ENCODE results near the gene SPTBN2. TPM values are rescaled to one million over a fixed set of nuclear protein-coding genes. Genes with fewer than 3 reads are reported as not detected.

Gene SPTBN2
- total and polyA plus RNA-seq, 2 of the 8 experiments (the other 6 are each of a cell fraction or from before 2014, with no cell fraction given): 19.1 to 69.0 TPM

DNA sequence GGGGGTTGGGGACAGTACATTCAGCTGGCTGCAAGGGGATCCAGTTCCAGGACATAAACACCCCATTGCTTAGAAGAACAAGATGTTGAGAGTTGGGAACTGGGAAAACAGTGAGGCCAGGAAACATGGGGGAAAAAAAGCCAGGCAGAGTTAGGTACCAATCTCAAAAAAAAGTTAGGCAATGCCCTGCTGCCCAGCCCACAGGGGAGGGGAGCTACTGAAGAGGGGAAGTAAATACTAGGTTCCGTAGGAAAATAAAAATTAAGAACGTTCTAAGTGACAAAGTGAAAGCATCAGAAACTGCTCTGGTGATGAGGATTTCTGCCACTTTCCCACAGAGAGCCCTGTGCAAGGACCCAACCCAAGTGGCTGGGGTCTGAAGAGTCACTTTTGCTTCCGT, 12.0 kb downstream of the SPTBN2 start:
- Histone ChIP-seq H3K4me3 (ENCODE audit: extremely low read depth in 1 of 4, insufficient read depth in 2 of 4, low read depth in 3 of 4, low read length in 4 of 4) (no peak overlapping the region), H2AK5ac (ENCODE audit: low read depth, low read length) (no peak overlapping the region), H4K91ac (replicated peaks; ENCODE audit: insufficient read length, low read length) (no peak overlapping the region), H3K56ac (replicated peaks; ENCODE audit: insufficient read length, low read depth, low read length) (no peak overlapping the region), H4K5ac (ENCODE audit: insufficient read length, low read depth, low read length) (no peak overlapping the region), H3K79me1 (ENCODE audit: low read depth, low read length) (peaks cover 12% of the 10 kb centered on the region), H2BK20ac (ENCODE audit: low read length) (no peak overlapping the region), H2BK120ac (replicated peaks; ENCODE audit: low read depth, low read length) (no peak overlapping the region), H3K18ac (ENCODE audit: extremely low read depth, low read length) (no peak overlapping the region), H3K79me2 (ENCODE audit: control insufficient read depth in 1 of 2, insufficient read depth in 2 of 2, low read length in 2 of 2) (peaks cover 0 to 9% of the 10 kb centered on the region in 2 experiments; a peak in 1 of 4 replicates), H2AFZ (ENCODE audit: low read length) (no peak overlapping the region), H3K36me3 (ENCODE audit: control insufficient read depth in 2 of 4, insufficient read depth in 4 of 4, low read length in 3 of 4) (peaks cover 10 to 40% (median 35%) of the 10 kb centered on the region in 4 experiments), H2BK15ac (ENCODE audit: low read length) (no peak overlapping the region), H3K14ac (ENCODE audit: insufficient read length) (no peak overlapping the region), H3K4me1 (replicated peaks in 1 of 4; ENCODE audit: control insufficient read depth in 3 of 4, insufficient read depth in 4 of 4, low read length in 3 of 4) (peaks cover 9 to 33% (median 27%) of the 10 kb centered on the region in 4 experiments), H3K23me2 (ENCODE audit: low read depth, low read length) (no peaks in the 10 kb centered on the region), H4K20me1 (replicated peaks in 1 of 2; ENCODE audit: control insufficient read depth in 1 of 2, insufficient read depth in 2 of 2, low read length in 2 of 2) (no peaks in the 10 kb centered on the region), H3K4me2 (ENCODE audit: insufficient read depth in 1 of 2, low read depth in 2 of 2, low read length in 2 of 2) (no peak overlapping the region; a peak in 1 of 4 replicates), H3K4ac (replicated peaks; ENCODE audit: insufficient read length, low read depth, low read length) (no peak overlapping the region), H3K9me3 (ENCODE audit: insufficient read depth in 2 of 2, low read depth in 1 of 2, low read length in 1 of 2) (no peaks in the 10 kb centered on the region), H3K27ac (ENCODE audit: low read depth, low read length) (no peak overlapping the region), H3K27me3 (replicated peaks in 1 of 4; ENCODE audit: control insufficient read depth in 3 of 4, extremely low read depth in 1 of 4, insufficient read depth in 3 of 4, low read length in 3 of 4) (no peaks in the 10 kb centered on the region), H2BK5ac (ENCODE audit: low read depth, low read length) (no peak overlapping the region), H3K23ac (ENCODE audit: insufficient read length) (no peak overlapping the region), H4K8ac (ENCODE audit: extremely low read depth, insufficient read depth, low read length) (no peak overlapping the region), H3K9ac (replicated peaks in 1 of 4; ENCODE audit: extremely low read depth in 1 of 4, low read depth in 3 of 4, low read length in 3 of 4) (no peak overlapping the region), H2BK12ac (ENCODE audit: low read depth, low read length) (no peak overlapping the region)
- POLR2A ChIA-PET (ENCODE audit: partially characterized antibody): no interaction called here
- CTCF ChIA-PET (ENCODE audit: partially characterized antibody): interaction anchor here (0.7 to 1.8 kb wide), 4 partner anchors 22 to 161 kb away, joined by 3 to 7 read pairs (median 4); no protein-coding TSS in a partner anchor
- DNase-seq (ENCODE audit: low read depth in 1 of 2, low spot score in 2 of 2): no peak
- FAIRE-seq: no peak
- WGBS, 2 experiments (ENCODE audit: extremely low coverage in 1 of 2, insufficient coverage in 1 of 2, insufficient read length in 1 of 2, insufficient replicate concordance in 2 of 2, low coverage in 1 of 2, low lambda C conversion rate in 2 of 2, missing lambda C conversion rate in 1 of 2): 92% methylated on average over 3 of the region's 3 CpGs; no CpG with 5 or more reads in 1 of the 2 experiments
- TF ChIP-seq ASH2L (IDR thresholded peaks at IDR 0.05; ENCODE audit: low read length): no peak
- no peak for TF ChIP-seq POLR2A (IDR thresholded peaks at IDR 0.05; ENCODE audit: control extremely low read depth in 1 of 2, low read depth in 2 of 2, low read length in 2 of 2)
- TF ChIP-seq SP4 (IDR thresholded peaks at IDR 0.05; ENCODE audit: low read length): no peak

Measured in H1 (cell line).